Prostate gland (tissue), 2 donors: Measurements from ENCODE around the gene CRELD1. TPM values are rescaled to one million over a fixed set of nuclear protein-coding genes. Genes with fewer than 3 reads are reported as not detected.

Experiments
- DNase-seq: peaks from one replicate; pipeline ENCODE4 v3.0.0-alpha.2; 2019; ENCODE audit warnings: low spot score
- H3K27ac ChIP-seq, 2 donors: fragments of 200-600 bp; sonication (generic); 2 replicates each; pipeline ENCODE4 v1.5.1; 2017 to 2019
- H3K27me3 ChIP-seq: fragments of 200-600 bp; sonication (generic); replicated peaks from 2 replicates; pipeline ENCODE4 v1.5.1; 2019; ENCODE audit not compliant: insufficient read depth
- H3K36me3 ChIP-seq, 2 donors: fragments of 200-600 bp; sonication (generic); 1 replicate in 1 of 2; 2 replicates in 1 of 2; pipeline versions ENCODE4 v1.5.1 to v1.8.1; 2017 to 2019
- H3K4me1 ChIP-seq: fragments of 200-600 bp; sonication (generic); replicated peaks from 2 replicates; pipeline ENCODE4 v1.5.1; 2019
- H3K4me3 ChIP-seq, 2 donors: fragments of 200-600 bp; sonication (generic); 2 replicates each; pipeline ENCODE4 v1.5.1; 2017 to 2019
- H3K9me3 ChIP-seq: fragments of 200-600 bp; sonication (generic); 2 replicates; pipeline ENCODE4 v1.5.1; 2017
- POLR2A ChIP-seq: fragments of 450-650 bp; IDR thresholded peaks from one replicate; pipeline ENCODE4 v1.6.1; 2016; ENCODE audit warnings: antibody characterized with exemption, mild to moderate bottlenecking
- POLR2AphosphoS5 ChIP-seq: sonication (generic); formaldehyde crosslinking; IDR thresholded peaks from one replicate; pipeline ENCODE4 v1.6.1; 2017; ENCODE audit warnings: antibody characterized with exemption
- WGBS: methylation state at CpG from one replicate; pipeline ENCODE4 v1.1.5; 2018; 5-methylcytosine and 5-hydroxymethylcytosine counted together
- intact Hi-C: fragments of 100-400 bp; cut with DNase I; formaldehyde crosslinking; loops from one replicate; pipeline ENCODE4 v1.14.2; 2022
- total RNA-seq, 2 donors: library from RNA; depleted of rRNA; stranded (reverse); fragments of >200 nt; gene quantifications; one replicate each; pipeline ENCODE4 v1.1.0, GENCODE V29; 2016
- TF ChIP-seq, protein P1 (sequence below), 4 experiments: fragments of 200-600 bp in 2 of 4; fragments of 450-650 bp in 2 of 4; sonication (generic) in 2 of 4; IDR thresholded peaks; 1 replicate in 3 of 4; 2 replicates in 1 of 4; pipeline ENCODE4 v1.5.1; 2016 to 2019; ENCODE audit warnings: antibody characterized with exemption in 4 of 4, mild to moderate bottlenecking in 2 of 4, moderate library complexity in 2 of 4

Gene CRELD1
- total RNA-seq, 2 donors from 2014 or later, result 46.9 to 64.9 TPM

DNA sequence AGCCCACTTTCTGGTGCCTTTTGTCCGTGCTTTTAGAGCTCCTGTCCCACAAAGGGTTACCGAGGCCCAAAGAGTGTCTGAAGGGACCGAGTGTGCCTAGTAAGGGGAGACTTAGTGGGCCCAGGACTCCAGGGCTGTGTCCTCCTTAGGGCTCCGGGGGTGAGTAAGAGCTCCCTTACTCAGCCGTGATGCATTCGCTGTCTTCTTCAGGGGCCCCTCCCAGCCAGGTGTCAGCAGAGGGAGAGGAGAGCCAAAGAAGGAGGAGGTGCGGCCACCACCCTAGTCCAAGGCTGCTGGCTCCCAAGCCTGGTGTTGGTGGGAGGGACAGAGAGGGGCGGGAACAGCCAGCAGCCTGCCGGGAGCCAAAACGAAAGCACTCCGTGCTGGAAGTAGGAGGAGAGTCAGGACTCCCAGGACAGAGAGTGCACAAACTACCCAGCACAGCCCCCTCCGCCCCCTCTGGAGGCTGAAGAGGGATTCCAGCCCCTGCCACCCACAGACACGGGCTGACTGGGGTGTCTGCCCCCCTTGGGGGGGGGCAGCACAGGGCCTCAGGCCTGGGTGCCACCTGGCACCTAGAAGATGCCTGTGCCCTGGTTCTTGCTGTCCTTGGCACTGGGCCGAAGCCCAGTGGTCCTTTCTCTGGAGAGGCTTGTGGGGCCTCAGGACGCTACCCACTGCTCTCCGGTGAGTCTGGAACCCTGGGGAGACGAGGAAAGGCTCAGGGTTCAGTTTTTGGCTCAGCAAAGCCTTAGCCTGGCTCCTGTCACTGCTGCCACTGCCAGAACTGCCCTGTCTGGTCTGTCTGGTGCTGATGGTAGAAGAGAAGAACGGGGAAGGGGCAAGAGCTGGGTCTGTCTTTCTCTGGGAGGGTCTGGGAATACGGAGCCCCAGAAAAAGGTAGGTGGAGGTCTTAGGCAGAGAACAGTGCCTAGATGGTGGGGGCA, 16.6 kb upstream of the CRELD1 start, which contains the start of gene IL17RC:
Gene IL17RC (plus strand): TSS at position 365 of the 947 bp plus-strand sequence. CDS start 218 bp downstream, at position 583.
- TF ChIP-seq POLR2A (peak; percentile 80), POLR2AphosphoS5 (peak; percentile 93)
- TF ChIP-seq, protein P1, sequence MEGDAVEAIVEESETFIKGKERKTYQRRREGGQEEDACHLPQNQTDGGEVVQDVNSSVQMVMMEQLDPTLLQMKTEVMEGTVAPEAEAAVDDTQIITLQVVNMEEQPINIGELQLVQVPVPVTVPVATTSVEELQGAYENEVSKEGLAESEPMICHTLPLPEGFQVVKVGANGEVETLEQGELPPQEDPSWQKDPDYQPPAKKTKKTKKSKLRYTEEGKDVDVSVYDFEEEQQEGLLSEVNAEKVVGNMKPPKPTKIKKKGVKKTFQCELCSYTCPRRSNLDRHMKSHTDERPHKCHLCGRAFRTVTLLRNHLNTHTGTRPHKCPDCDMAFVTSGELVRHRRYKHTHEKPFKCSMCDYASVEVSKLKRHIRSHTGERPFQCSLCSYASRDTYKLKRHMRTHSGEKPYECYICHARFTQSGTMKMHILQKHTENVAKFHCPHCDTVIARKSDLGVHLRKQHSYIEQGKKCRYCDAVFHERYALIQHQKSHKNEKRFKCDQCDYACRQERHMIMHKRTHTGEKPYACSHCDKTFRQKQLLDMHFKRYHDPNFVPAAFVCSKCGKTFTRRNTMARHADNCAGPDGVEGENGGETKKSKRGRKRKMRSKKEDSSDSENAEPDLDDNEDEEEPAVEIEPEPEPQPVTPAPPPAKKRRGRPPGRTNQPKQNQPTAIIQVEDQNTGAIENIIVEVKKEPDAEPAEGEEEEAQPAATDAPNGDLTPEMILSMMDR (IDR thresholded peaks at IDR 0.05), result peak in 2 of 4 experiments; percentile 13 to 15
- DNase-seq, result peak; percentile 95
- H3K27me3 ChIP-seq, result no peaks in the 10 kb centered on the region
- H3K27ac ChIP-seq, result peak within 1 kb of the TSS; percentile 92 to 94
- 6% methylated on average over 19 of the region's 19 CpGs for WGBS
- no peaks in the 10 kb centered on the region for H3K36me3 ChIP-seq
- H3K4me3 ChIP-seq, result peak within 1 kb of the TSS; percentile 46 to 51
- intact Hi-C loops, result loop anchor here (1.0 to 10.0 kb wide), 4 partner anchors 29 to 182 kb away; partner anchors contain the start of gene BRPF1
- peaks cover 12% of the 10 kb centered on the region for H3K4me1 ChIP-seq
- no peaks in the 10 kb centered on the region for H3K9me3 ChIP-seq

DNA sequence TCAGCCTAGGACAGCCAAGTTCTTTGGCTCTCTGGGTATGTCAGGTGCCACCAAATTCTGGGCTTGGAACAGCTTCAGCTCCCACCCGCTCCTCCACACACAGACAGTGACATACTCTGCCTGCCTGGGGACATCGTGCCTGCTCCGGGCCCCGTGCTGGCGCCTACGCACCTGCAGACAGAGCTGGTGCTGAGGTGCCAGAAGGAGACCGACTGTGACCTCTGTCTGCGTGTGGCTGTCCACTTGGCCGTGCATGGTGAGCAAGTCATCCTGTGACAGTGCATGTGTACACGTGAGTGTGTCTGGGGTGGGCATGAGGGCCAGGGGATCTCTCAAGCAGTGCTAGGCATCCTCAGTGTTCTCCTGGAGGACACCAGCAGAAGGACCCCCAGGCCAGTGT, 15.8 kb upstream of the CRELD1 start:
- intact Hi-C loops, result loop anchor here (1.0 to 10.0 kb wide), 3 partner anchors 28 to 183 kb away; partner anchors contain the start of gene BRPF1
- Histone ChIP-seq H3K4me1 (peaks cover 12% of the 10 kb centered on the region), H3K27ac (peak overlapping the region; percentile 92 to 94), H3K27me3 (no peaks in the 10 kb centered on the region), H3K36me3 (no peaks in the 10 kb centered on the region), H3K4me3 (peak overlapping the region; percentile 46 to 51), H3K9me3 (no peaks in the 10 kb centered on the region)
- no peak for TF ChIP-seq POLR2A
- no peak for DNase-seq
- WGBS, result 61% methylated on average over 10 of the region's 10 CpGs

DNA sequence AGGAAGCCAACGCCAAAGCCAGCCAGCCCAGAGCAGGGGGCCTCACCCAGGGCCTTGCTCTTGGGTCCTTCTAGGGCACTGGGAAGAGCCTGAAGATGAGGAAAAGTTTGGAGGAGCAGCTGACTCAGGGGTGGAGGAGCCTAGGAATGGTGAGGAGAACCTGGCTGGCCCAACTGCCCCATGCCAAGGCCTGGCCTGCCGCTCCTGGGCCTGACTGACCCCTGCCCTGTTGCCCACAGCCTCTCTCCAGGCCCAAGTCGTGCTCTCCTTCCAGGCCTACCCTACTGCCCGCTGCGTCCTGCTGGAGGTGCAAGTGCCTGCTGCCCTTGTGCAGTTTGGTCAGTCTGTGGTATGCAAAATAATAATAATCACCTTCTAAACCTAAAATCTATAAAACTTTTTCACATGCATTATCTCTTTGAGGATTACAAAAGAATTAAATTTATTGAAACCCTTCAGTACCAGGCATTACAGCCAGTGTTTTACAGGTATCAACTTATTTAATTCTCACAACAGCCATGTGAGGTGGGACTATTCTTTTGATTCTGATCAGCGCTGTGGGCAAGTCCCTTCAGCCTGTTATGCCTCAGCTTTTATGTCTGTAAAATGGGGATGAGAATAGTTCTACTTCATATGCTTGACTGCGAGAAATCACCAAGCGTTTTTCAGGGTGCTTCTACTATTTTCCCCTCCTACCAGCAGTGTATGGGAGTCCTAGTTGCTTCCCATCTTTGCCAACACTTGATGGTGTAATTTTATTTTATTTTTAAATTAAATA, 15.2 kb upstream of the CRELD1 start:
- WGBS, result 95% methylated on average over 8 of the region's 8 CpGs
- Histone ChIP-seq H3K4me1 (peaks cover 12% of the 10 kb centered on the region), H3K9me3 (no peaks in the 10 kb centered on the region), H3K4me3 (peak overlapping the region; percentile 46 to 51), H3K27ac (peak overlapping the region; percentile 92 to 94), H3K27me3 (no peaks in the 10 kb centered on the region), H3K36me3 (no peaks in the 10 kb centered on the region)
- TF ChIP-seq POLR2AphosphoS5 (no peak), POLR2A (no peak)
- TF ChIP-seq, protein P1 (IDR thresholded peaks at IDR 0.05), result no peak
- no peak for DNase-seq
- intact Hi-C loops, result loop anchor here (10.0 kb wide), 1 partner anchor 184 kb away; the partner anchor contains the start of gene BRPF1

DNA sequence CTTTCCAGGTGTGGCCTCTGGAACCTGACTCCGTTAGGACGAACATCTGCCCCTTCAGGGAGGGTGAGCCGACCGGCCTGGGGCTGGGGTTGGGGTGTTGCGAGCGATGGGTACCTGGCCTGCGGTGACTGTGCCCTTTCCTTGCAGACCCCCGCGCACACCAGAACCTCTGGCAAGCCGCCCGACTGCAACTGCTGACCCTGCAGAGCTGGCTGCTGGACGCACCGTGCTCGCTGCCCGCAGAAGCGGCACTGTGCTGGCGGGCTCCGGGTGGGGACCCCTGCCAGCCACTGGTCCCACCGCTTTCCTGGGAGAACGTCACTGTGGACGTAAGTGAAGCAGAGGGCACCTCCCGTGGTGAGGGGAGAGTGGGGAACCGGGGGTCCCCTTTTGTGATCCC, 5.5 kb upstream of the CRELD1 start:
- H3K27me3 ChIP-seq, result no peaks in the 10 kb centered on the region
- no peak overlapping the region for H3K4me3 ChIP-seq
- TF ChIP-seq, protein P1 (IDR thresholded peaks at IDR 0.05), result no peak
- no peak for TF ChIP-seq POLR2A
- no peak for TF ChIP-seq POLR2AphosphoS5
- H3K4me1 ChIP-seq, result peaks cover 6% of the 10 kb centered on the region
- no peak overlapping the region for H3K27ac ChIP-seq
- 93% methylated on average over 21 of the region's 23 CpGs for WGBS
- H3K9me3 ChIP-seq, result no peaks in the 10 kb centered on the region
- peaks cover 0 to 4% of the 10 kb centered on the region in 2 donors for H3K36me3 ChIP-seq
- intact Hi-C loops, result no loop called here
- no peak for DNase-seq
